Gastrocnemius medialis (tissue), 4 donors: ENCODE data around the gene PNPLA3. TPM values are rescaled to one million over a fixed set of nuclear protein-coding genes. Genes with fewer than 3 reads are reported as not detected.

Experiments used
- ATAC-seq, 2 donors: fragments of 150-250 bp; one replicate each; pipeline ENCODE4 v1.9.1; 2016
- DNase-seq, 2 donors: peaks; one replicate each; pipeline ENCODE4 v3.0.0-alpha.2; 2019
- H3K27ac ChIP-seq, 4 donors: fragments of 200-600 bp; sonication (generic); 1 replicate in 1 of 4; 2 replicates in 3 of 4; pipeline ENCODE4 v1.5.1; 2016 to 2018; ENCODE audit warnings: mild to moderate bottlenecking in 2 of 4, moderate library complexity in 1 of 4
- H3K27me3 ChIP-seq, 3 donors: fragments of 200-600 bp; sonication (generic) in 2 of 3; 1 replicate in 1 of 3; 2 replicates in 2 of 3; pipeline versions ENCODE4 v1.5.1 to v1.6.0; 2016 to 2019; ENCODE audit warnings: mild to moderate bottlenecking in 1 of 3, moderate library complexity in 1 of 3
- H3K36me3 ChIP-seq, 2 donors: fragments of 200-600 bp; sonication (generic) in 1 of 2; one replicate each; pipeline ENCODE4 v1.5.1; 2017 to 2018
- H3K4me1 ChIP-seq, 2 donors: fragments of 200-600 bp; sonication (generic) in 1 of 2; one replicate each; pipeline ENCODE4 v1.5.1; 2016 to 2017; ENCODE audit warnings: mild to moderate bottlenecking in 2 of 2
- H3K4me3 ChIP-seq, 4 donors: fragments of 200-600 bp; sonication (generic) in 3 of 4; 1 replicate in 1 of 4; 2 replicates in 3 of 4; pipeline ENCODE4 v1.5.1; 2016 to 2019; ENCODE audit warnings: mild to moderate bottlenecking in 2 of 4
- H3K9me3 ChIP-seq, 3 donors: fragments of 200-600 bp; sonication (generic) in 2 of 3; 1 replicate in 1 of 3; 2 replicates in 2 of 3; pipeline ENCODE4 v1.5.1; 2016 to 2019
- POLR2A ChIP-seq, 2 donors: fragments of 450-650 bp; IDR thresholded peaks; one replicate each; pipeline ENCODE4 v1.6.1; 2017; ENCODE audit warnings: antibody characterized with exemption in 2 of 2, mild to moderate bottlenecking in 2 of 2, moderate library complexity in 2 of 2
- in situ Hi-C, 4 donors: fragments of 200-750 bp; cut with MboI; loops; one replicate each; pipeline versions ENCODE4 v1.15.0 to v1.8.0; 2017; ENCODE audit warnings: low sequenced_read_pairs in 4 of 4
- intact Hi-C: fragments of 100-400 bp; cut with DNase I; formaldehyde crosslinking; loops from one replicate; pipeline ENCODE4 v1.15.1; 2023; ENCODE audit warnings: low total_unique reads
- total RNA-seq, 4 donors: library from RNA; depleted of rRNA; stranded (reverse); fragments of >200 nt; gene quantifications; one replicate each; pipeline versions ENCODE4 v1.1.0 to v1.2.3, GENCODE V29; 2016
- TF ChIP-seq, protein P1 (sequence below), 5 experiments: fragments of 450-650 bp in 3 of 5; fragments of 200-600 bp in 2 of 5; sonication (generic) in 2 of 5; IDR thresholded peaks in 4 of 5; conservative IDR thresholded peaks in 1 of 5; 1 replicate in 4 of 5; 2 replicates in 1 of 5; pipeline ENCODE4 v1.5.1; 2016 to 2019; ENCODE audit warnings: antibody characterized with exemption in 5 of 5, mild to moderate bottlenecking in 3 of 5, moderate library complexity in 3 of 5

The PNPLA3 gene
- total RNA-seq, 4 donors from 2014 or later, result 0.58 to 2.3 (median 1.4) TPM; not detected in 1

DNA sequence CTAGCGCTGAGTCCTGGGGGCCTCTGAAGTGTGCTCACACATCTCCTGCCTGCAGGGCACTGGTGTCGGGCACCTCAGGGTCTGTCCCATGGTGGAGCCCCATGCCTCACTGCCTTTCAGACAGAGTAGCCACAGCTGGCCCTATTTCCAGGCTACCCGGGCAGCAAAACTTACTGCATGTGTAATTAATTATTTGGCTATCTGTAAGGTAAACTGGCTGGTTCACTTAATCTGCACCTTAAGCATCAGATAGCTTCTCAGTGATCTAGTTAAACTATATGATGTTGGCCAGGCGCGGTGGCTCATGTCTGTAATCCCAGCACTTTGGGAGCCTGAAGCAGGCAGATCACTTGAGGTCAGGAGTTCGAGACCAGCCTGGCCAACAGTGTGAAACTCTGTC lies 5.3 kb downstream of the PNPLA3 start:
- Histone ChIP-seq H3K9me3 (no peaks in the 10 kb centered on the region), H3K4me3 (no peak overlapping the region), H3K4me1 (peaks cover 5 to 16% of the 10 kb centered on the region in 2 donors), H3K36me3 (no peaks in the 10 kb centered on the region), H3K27ac (no peak overlapping the region), H3K27me3 (peaks cover 0 to 5% (median 0%) of the 10 kb centered on the region in 3 donors)
- in situ Hi-C loops (no loop called here), intact Hi-C loops (no loop called here)
- no peak for TF ChIP-seq POLR2A (IDR thresholded peaks at IDR 0.05)
- TF ChIP-seq, protein P1, sequence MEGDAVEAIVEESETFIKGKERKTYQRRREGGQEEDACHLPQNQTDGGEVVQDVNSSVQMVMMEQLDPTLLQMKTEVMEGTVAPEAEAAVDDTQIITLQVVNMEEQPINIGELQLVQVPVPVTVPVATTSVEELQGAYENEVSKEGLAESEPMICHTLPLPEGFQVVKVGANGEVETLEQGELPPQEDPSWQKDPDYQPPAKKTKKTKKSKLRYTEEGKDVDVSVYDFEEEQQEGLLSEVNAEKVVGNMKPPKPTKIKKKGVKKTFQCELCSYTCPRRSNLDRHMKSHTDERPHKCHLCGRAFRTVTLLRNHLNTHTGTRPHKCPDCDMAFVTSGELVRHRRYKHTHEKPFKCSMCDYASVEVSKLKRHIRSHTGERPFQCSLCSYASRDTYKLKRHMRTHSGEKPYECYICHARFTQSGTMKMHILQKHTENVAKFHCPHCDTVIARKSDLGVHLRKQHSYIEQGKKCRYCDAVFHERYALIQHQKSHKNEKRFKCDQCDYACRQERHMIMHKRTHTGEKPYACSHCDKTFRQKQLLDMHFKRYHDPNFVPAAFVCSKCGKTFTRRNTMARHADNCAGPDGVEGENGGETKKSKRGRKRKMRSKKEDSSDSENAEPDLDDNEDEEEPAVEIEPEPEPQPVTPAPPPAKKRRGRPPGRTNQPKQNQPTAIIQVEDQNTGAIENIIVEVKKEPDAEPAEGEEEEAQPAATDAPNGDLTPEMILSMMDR (IDR thresholded peaks at IDR 0.05 in 4 of 5, conservative IDR thresholded peaks at IDR 0.05 in 1 of 5), result no peak
- ATAC-seq (no peak), DNase-seq (no peak)

DNA sequence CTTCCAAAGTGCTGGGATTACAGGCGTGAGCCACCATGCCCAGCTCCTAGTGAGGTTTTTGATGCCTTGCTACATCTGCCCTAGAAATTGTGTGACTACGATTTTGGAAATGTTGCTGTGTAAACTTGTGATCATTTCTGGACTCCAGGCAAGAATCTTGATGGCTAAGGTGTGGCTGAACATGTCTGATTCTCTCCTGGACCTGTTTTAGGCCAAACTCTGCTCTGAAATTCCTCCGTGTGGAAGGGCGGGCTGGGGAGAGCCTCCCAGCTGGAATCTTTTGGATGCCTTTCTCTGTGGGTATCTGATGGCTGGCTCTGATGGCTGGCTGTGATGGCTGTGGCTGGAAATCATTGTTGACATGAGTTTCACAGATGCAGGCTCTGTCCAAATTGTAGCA lies 8.2 kb downstream of the PNPLA3 start:
- in situ Hi-C loops (no loop called here), intact Hi-C loops (no loop called here)

DNA sequence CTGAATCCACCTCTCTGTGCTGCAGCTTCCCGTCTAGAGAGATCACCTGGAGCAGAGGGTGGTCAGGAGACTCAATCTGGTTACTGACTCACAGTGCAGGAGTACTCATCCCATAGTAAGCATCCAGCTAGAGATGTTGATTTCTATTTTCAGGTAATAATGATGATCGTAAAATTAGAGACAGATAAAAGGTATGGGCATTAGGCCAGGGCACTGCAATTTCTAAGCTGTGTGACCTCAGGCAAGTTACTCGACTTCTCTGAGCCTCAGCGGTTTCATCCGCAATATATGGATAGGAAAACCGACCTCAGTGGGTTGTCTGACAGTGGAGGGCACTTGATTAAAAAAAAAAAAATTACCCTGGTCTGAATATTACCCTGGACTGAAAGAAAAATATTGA lies 17.8 kb downstream of the PNPLA3 start:
- in situ Hi-C loops (no loop called here), intact Hi-C loops (no loop called here)
- Histone ChIP-seq H3K4me1 (no peaks in the 10 kb centered on the region), H3K27me3 (no peaks in the 10 kb centered on the region), H3K27ac (no peak overlapping the region), H3K9me3 (no peaks in the 10 kb centered on the region), H3K36me3 (no peaks in the 10 kb centered on the region), H3K4me3 (no peak overlapping the region)
- DNase-seq (no peak), ATAC-seq (no peak)
- TF ChIP-seq, protein P1 (IDR thresholded peaks at IDR 0.05 in 4 of 5, conservative IDR thresholded peaks at IDR 0.05 in 1 of 5), result no peak
- no peak for TF ChIP-seq POLR2A (IDR thresholded peaks at IDR 0.05)

More for the DNA sequence above, 8.2 kb downstream of the PNPLA3 start:
- Histone ChIP-seq H3K4me3 (no peak overlapping the region), H3K9me3 (no peaks in the 10 kb centered on the region), H3K27ac (no peak overlapping the region), H3K4me1 (no peaks in the 10 kb centered on the region), H3K36me3 (no peaks in the 10 kb centered on the region), H3K27me3 (no peaks in the 10 kb centered on the region)
- ATAC-seq (no peak), DNase-seq (no peak)
- TF ChIP-seq POLR2A (IDR thresholded peaks at IDR 0.05), result no peak
- TF ChIP-seq, protein P1 (IDR thresholded peaks at IDR 0.05 in 4 of 5, conservative IDR thresholded peaks at IDR 0.05 in 1 of 5), result no peak

DNA sequence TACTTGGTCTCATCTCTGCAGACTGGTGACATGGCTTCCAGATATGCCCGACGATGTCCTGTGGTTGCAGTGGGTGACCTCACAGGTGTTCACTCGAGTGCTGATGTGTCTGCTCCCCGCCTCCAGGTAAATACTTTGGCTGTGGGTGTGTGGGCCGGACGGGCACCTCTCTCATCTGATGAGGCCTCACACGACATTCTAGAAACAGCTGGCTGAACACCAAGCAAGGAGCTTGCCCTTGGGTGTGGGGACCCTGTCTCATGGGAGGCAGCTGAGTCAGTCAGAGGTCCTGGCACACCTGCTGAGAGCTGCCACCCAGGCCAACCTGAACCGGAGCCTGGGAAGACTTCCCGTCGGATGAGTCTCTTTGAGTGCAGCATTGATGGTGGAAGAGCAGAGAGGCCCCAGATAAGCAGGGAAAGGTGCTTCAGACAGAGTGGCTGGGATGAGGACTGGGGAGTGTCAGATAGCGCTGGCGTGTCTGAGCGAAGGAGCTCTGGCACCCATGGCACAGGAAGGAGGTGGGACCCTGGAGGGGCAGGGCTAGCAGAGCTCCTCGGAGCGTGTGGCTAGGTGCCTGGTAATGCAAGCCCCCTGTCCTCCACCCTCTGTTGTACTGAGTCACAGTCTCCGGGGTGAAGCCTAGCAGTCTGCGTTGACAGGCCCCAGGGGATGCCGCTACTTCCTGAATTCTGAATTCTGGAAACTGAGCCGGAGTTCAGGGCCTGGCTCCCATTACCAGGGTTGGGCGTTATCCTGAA lies 21.2 kb downstream of the PNPLA3 start:
- Histone ChIP-seq H3K4me3 (no peak overlapping the region), H3K27ac (no peak overlapping the region), H3K4me1 (no peaks in the 10 kb centered on the region), H3K9me3 (no peaks in the 10 kb centered on the region), H3K27me3 (no peaks in the 10 kb centered on the region), H3K36me3 (no peaks in the 10 kb centered on the region)
- in situ Hi-C loops (no loop called here), intact Hi-C loops (no loop called here)
- no peak for ATAC-seq
- no peak for DNase-seq
- TF ChIP-seq, protein P1 (IDR thresholded peaks at IDR 0.05 in 4 of 5, conservative IDR thresholded peaks at IDR 0.05 in 1 of 5), result no peak
- no peak for TF ChIP-seq POLR2A (IDR thresholded peaks at IDR 0.05)
